Measurements from ENCODE around the gene GGTA1.

The GGTA1 gene

GRCh38 chr9:121508415-121508814 lies 8.8 kb upstream of the GGTA1 start:
- no peaks in the 10 kb centered on the region for H3K79me2 ChIP-seq (ENCODE audit: insufficient read depth, low read length)
- H3K9me3 ChIP-seq (ENCODE audit: insufficient read depth, low read depth, low read length) = no peaks in the 10 kb centered on the region
- H3K9ac ChIP-seq (ENCODE audit: low read depth, low read length, poor library complexity, severe bottlenecking) = no peak overlapping the region
- H3K36me3 ChIP-seq (ENCODE audit: insufficient read depth, low read length) = no peaks in the 10 kb centered on the region
- H3K4me1 ChIP-seq (ENCODE audit: insufficient read depth, low read length, poor library complexity, severe bottlenecking) = no peaks in the 10 kb centered on the region
- H3K4me3 ChIP-seq (ENCODE audit: low read length, poor library complexity, severe bottlenecking) = no peak overlapping the region
- H3K27me3 ChIP-seq (ENCODE audit: insufficient read depth, low read length, poor library complexity, severe bottlenecking) = no peaks in the 10 kb centered on the region
- no peaks in the 10 kb centered on the region for H3K9me2 ChIP-seq (replicated peaks; ENCODE audit: low read depth, low read length)
- H3K4me2 ChIP-seq (ENCODE audit: low read depth, low read length, poor library complexity, severe bottlenecking) = no peak overlapping the region
- H2AFZ ChIP-seq (ENCODE audit: low read length) = no peak overlapping the region
- H3F3A ChIP-seq (ENCODE audit: low read depth) = no peaks in the 10 kb centered on the region
- TF ChIP-seq CTCF (conservative IDR thresholded peaks at IDR 0.05; ENCODE audit: low read length) (no peak), EZH2phosphoT487 (IDR thresholded peaks at IDR 0.05; ENCODE audit: borderline replicate concordance) (no peak)
- no peaks in the 10 kb centered on the region for H4K20me1 ChIP-seq (ENCODE audit: insufficient read depth, low read length, poor library complexity, severe bottlenecking)

- H3K9me3 ChIP-seq (ENCODE audit: insufficient read depth, low read depth, low read length) = no peaks in the 10 kb centered on the region
- TF ChIP-seq EZH2phosphoT487 (IDR thresholded peaks at IDR 0.05; ENCODE audit: borderline replicate concordance) (no peak), CTCF (conservative IDR thresholded peaks at IDR 0.05; ENCODE audit: low read length) (no peak)
- H3K4me2 ChIP-seq (ENCODE audit: low read depth, low read length, poor library complexity, severe bottlenecking) = no peak overlapping the region
- H3K79me2 ChIP-seq (ENCODE audit: insufficient read depth, low read length) = no peaks in the 10 kb centered on the region
- no peaks in the 10 kb centered on the region for H3F3A ChIP-seq (ENCODE audit: low read depth)
- no peak overlapping the region for H3K9ac ChIP-seq (ENCODE audit: low read depth, low read length, poor library complexity, severe bottlenecking)
- no peaks in the 10 kb centered on the region for H3K9me2 ChIP-seq (replicated peaks; ENCODE audit: low read depth, low read length)
- no peaks in the 10 kb centered on the region for H3K4me1 ChIP-seq (ENCODE audit: insufficient read depth, low read length, poor library complexity, severe bottlenecking)
- no peaks in the 10 kb centered on the region for H3K36me3 ChIP-seq (ENCODE audit: insufficient read depth, low read length)
- H3K4me3 ChIP-seq (ENCODE audit: low read length, poor library complexity, severe bottlenecking) = no peak overlapping the region
- H2AFZ ChIP-seq (ENCODE audit: low read length) = no peak overlapping the region
- H4K20me1 ChIP-seq (ENCODE audit: insufficient read depth, low read length, poor library complexity, severe bottlenecking) = no peaks in the 10 kb centered on the region
- H3K27me3 ChIP-seq (ENCODE audit: insufficient read depth, low read length, poor library complexity, severe bottlenecking) = no peaks in the 10 kb centered on the region
Observed at GRCh38 chr9:121505903-121506735, 6.5 kb upstream of the GGTA1 start.

- TF ChIP-seq CTCF (conservative IDR thresholded peaks at IDR 0.05; ENCODE audit: low read length) = no peak
- TF ChIP-seq EZH2phosphoT487 (IDR thresholded peaks at IDR 0.05; ENCODE audit: borderline replicate concordance) = no peak
- Histone ChIP-seq H3K4me3 (ENCODE audit: low read length, poor library complexity, severe bottlenecking) (no peak overlapping the region), H3K4me2 (ENCODE audit: low read depth, low read length, poor library complexity, severe bottlenecking) (no peak overlapping the region), H4K20me1 (ENCODE audit: insufficient read depth, low read length, poor library complexity, severe bottlenecking) (no peaks in the 10 kb centered on the region), H3F3A (ENCODE audit: low read depth) (no peaks in the 10 kb centered on the region), H3K9me2 (replicated peaks; ENCODE audit: low read depth, low read length) (no peaks in the 10 kb centered on the region), H3K79me2 (ENCODE audit: insufficient read depth, low read length) (no peaks in the 10 kb centered on the region), H3K9me3 (ENCODE audit: insufficient read depth, low read depth, low read length) (no peaks in the 10 kb centered on the region), H3K4me1 (ENCODE audit: insufficient read depth, low read length, poor library complexity, severe bottlenecking) (no peaks in the 10 kb centered on the region), H2AFZ (ENCODE audit: low read length) (no peak overlapping the region), H3K36me3 (ENCODE audit: insufficient read depth, low read length) (no peaks in the 10 kb centered on the region), H3K27me3 (ENCODE audit: insufficient read depth, low read length, poor library complexity, severe bottlenecking) (no peaks in the 10 kb centered on the region), H3K9ac (ENCODE audit: low read depth, low read length, poor library complexity, severe bottlenecking) (no peak overlapping the region)
Observed at GRCh38 chr9:121503444-121503843, 3.8 kb upstream of the GGTA1 start.

Measured in Loucy (cell line).